ENCODE measurements around the gene PDZD7. TPM values are rescaled to one million over a fixed set of nuclear protein-coding genes. Genes with fewer than 3 reads are reported as not detected.

Gene PDZD7
- total and polyA plus RNA-seq, 2 of the 8 experiments (the other 6 are each of a cell fraction or from before 2014, with no cell fraction given) = 0.88 to 1.6 TPM

DNA sequence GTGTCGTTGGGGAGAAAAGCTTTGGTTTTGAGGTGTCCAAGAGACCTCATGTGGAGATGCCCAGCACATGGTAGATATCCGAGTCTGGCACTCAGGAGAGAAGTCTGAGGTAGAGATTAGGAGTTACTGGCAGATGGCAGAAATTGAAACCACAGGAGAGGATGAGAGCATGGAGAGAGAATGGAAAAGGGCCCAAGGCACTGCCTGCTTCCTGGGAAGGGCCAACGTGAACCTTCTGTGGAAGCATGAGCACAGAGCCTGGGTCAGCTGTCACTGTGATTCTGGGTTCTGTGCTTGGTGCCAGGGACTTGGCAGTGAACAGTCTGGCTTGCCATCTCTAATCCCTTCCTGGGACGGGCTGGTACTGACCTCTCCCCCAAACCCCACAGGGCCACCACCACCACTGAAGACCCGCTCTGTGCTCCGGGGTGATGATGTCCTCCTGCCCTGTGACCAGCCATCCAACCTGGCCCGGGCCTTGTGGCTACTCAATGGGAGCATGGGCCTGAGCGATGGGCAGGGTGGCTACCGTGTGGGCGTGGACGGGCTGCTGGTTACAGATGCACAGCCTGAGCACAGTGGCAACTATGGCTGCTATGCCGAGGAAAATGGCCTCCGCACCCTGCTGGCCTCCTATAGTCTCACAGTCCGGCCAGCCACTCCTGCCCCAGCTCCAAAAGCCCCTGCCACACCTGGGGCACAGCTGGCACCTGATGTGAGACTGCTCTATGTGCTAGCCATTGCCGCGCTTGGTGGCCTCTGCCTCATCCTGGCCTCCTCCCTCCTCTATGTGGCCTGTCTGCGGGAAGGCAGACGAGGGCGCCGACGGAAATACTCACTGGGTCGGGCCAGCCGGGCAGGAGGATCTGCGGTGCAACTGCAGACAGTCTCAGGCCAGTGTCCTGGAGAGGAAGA lies 47.8 kb downstream of the PDZD7 start:
- no peaks in the 10 kb centered on the region for H3K9me3 ChIP-seq (ENCODE audit: insufficient read depth in 2 of 2, low read depth in 1 of 2, low read length in 1 of 2)
- H3K4me3 ChIP-seq (ENCODE audit: extremely low read depth in 1 of 4, insufficient read depth in 2 of 4, low read depth in 3 of 4, low read length in 4 of 4) = no peak overlapping the region
- H3K4ac ChIP-seq (replicated peaks; ENCODE audit: insufficient read length, low read depth, low read length) = no peak overlapping the region
- no peak overlapping the region for H2BK12ac ChIP-seq (ENCODE audit: low read depth, low read length)
- no peak overlapping the region for H3K14ac ChIP-seq (ENCODE audit: insufficient read length)
- no peaks in the 10 kb centered on the region for H3K27me3 ChIP-seq (replicated peaks in 1 of 4; ENCODE audit: control insufficient read depth in 3 of 4, extremely low read depth in 1 of 4, insufficient read depth in 3 of 4, low read length in 3 of 4)
- no peak overlapping the region for H3K18ac ChIP-seq (ENCODE audit: extremely low read depth, low read length)
- H3K4me1 ChIP-seq (replicated peaks in 1 of 4; ENCODE audit: control insufficient read depth in 3 of 4, insufficient read depth in 4 of 4, low read length in 3 of 4) = peaks cover 0 to 8% (median 4%) of the 10 kb centered on the region in 4 experiments; a peak in 4 of 7 replicates
- peaks cover 6 to 18% of the 10 kb centered on the region in 2 experiments for H3K79me2 ChIP-seq (ENCODE audit: control insufficient read depth in 1 of 2, insufficient read depth in 2 of 2, low read length in 2 of 2)
- no peak overlapping the region for H2AFZ ChIP-seq (ENCODE audit: low read length)
- H3K23me2 ChIP-seq (ENCODE audit: low read depth, low read length) = peaks cover 9% of the 10 kb centered on the region; the same call in 1 of the 2 replicates
- H2BK15ac ChIP-seq (ENCODE audit: low read length) = no peak overlapping the region
- no peak overlapping the region for H2BK5ac ChIP-seq (ENCODE audit: low read depth, low read length)
- CTCF ChIA-PET (ENCODE audit: partially characterized antibody) = interaction anchor here (0.8 to 21.2 kb wide), 7 partner anchors 14 to 414 kb away, joined by 3 to 352 read pairs (median 4); no protein-coding TSS in a partner anchor
- H2BK20ac ChIP-seq (ENCODE audit: low read length) = no peak overlapping the region
- H4K20me1 ChIP-seq (replicated peaks in 1 of 2; ENCODE audit: control insufficient read depth in 1 of 2, insufficient read depth in 2 of 2, low read length in 2 of 2) = peaks cover 0 to 11% of the 10 kb centered on the region in 2 experiments
- DNase-seq (ENCODE audit: low read depth in 1 of 2, low spot score in 2 of 2) (no peak), FAIRE-seq (no peak)
- POLR2A ChIA-PET (ENCODE audit: partially characterized antibody) = interaction anchor here (0.8 to 1.7 kb wide), 3 partner anchors 10 to 13 kb away, joined by 3 to 5 read pairs (median 4); no protein-coding TSS in a partner anchor
- H3K27ac ChIP-seq (ENCODE audit: low read depth, low read length) = no peak overlapping the region
- no peak overlapping the region for H2AK5ac ChIP-seq (ENCODE audit: low read depth, low read length)
- no peak overlapping the region for H4K5ac ChIP-seq (ENCODE audit: insufficient read length, low read depth, low read length)
- no peak overlapping the region for H3K23ac ChIP-seq (ENCODE audit: insufficient read length)
- H3K9ac ChIP-seq (replicated peaks in 1 of 4; ENCODE audit: extremely low read depth in 1 of 4, low read depth in 3 of 4, low read length in 3 of 4) = peak overlapping the region in 1 of 4 experiments; percentile 19; a peak in 1 of 7 replicates
- H2BK120ac ChIP-seq (replicated peaks; ENCODE audit: low read depth, low read length) = no peak overlapping the region
- H3K36me3 ChIP-seq (ENCODE audit: control insufficient read depth in 2 of 4, insufficient read depth in 4 of 4, low read length in 3 of 4) = peaks cover 0 to 22% (median 5%) of the 10 kb centered on the region in 4 experiments; a peak in 4 of 8 replicates
- no peak overlapping the region for H3K4me2 ChIP-seq (ENCODE audit: insufficient read depth in 1 of 2, low read depth in 2 of 2, low read length in 2 of 2)
- no peak overlapping the region for H3K56ac ChIP-seq (replicated peaks; ENCODE audit: insufficient read length, low read depth, low read length)
- peaks cover 13% of the 10 kb centered on the region for H3K79me1 ChIP-seq (ENCODE audit: low read depth, low read length)
- 93% methylated on average over 24 of the region's 24 CpGs; no CpG with 5 or more reads in 1 of the 2 experiments for WGBS, 2 experiments (ENCODE audit: extremely low coverage in 1 of 2, insufficient coverage in 1 of 2, insufficient read length in 1 of 2, insufficient replicate concordance in 2 of 2, low coverage in 1 of 2, low lambda C conversion rate in 2 of 2, missing lambda C conversion rate in 1 of 2)
- H4K91ac ChIP-seq (replicated peaks; ENCODE audit: insufficient read length, low read length) = no peak overlapping the region
- no peak overlapping the region for H4K8ac ChIP-seq (ENCODE audit: extremely low read depth, insufficient read depth, low read length)
- TF ChIP-seq EP300 (IDR thresholded peaks at IDR 0.05; ENCODE audit: borderline replicate concordance in 1 of 2, low read depth in 2 of 2, low read length in 2 of 2) (no peak), CEBPB (IDR thresholded peaks at IDR 0.05; ENCODE audit: low read depth, low read length) (no peak), SRF (IDR thresholded peaks at IDR 0.05; ENCODE audit: low read depth, low read length) (no peak), TBP (IDR thresholded peaks at IDR 0.05; ENCODE audit: low read depth, low read length) (no peak)

Measured in H1 (cell line).